Forelimb muscle (tissue), 1 donor: ENCODE results near the gene RNF225. TPM values are rescaled to one million over a fixed set of nuclear protein-coding genes. Genes with fewer than 3 reads are reported as not detected.
"Not testable (repeated sequence)": the region's sequence is repeated elsewhere in the genome, so short reads cannot be mapped to it uniquely, and the experiment has no call there.

Experiments used
- DNase-seq: peaks from one replicate; pipeline ENCODE4 v3.0.0-alpha.2; 2013; ENCODE audit warnings: low read depth
- polyA plus RNA-seq: library from polyadenylated mRNA; unstranded; fragments of 120-200 nt; gene quantifications from one replicate; pipeline ENCODE4 v1.2.1, GENCODE V29; 2013; ENCODE audit not compliant: insufficient read length

The RNF225 gene
- polyA plus RNA-seq: not detected

- no peak for DNase-seq
Observed at GRCh38 chr19:58395220-58395978, at the start of gene RNF225. Gene RNF225, plus strand, starts transcription at chr19:58395656. Its CDS starts 434 bp downstream, at chr19:58396090.

- DNase-seq: no peak
Observed at GRCh38 chr19:58346961-58347929, 48.2 kb upstream of the RNF225 start.

- DNase-seq: not testable (repeated sequence)
Observed at GRCh38 chr19:58348080-58348479, 47.4 kb upstream of the RNF225 start.

- no peak for DNase-seq
Observed at GRCh38 chr19:58349590-58349989, 45.9 kb upstream of the RNF225 start.

- no peak for DNase-seq
Observed at GRCh38 chr19:58350001-58350861, 45.2 kb upstream of the RNF225 start.

GRCh38 chr19:58350871-58351557, 44.4 kb upstream of the RNF225 start:
- no peak for DNase-seq

- no peak for DNase-seq
Observed at GRCh38 chr19:58351558-58351878, 43.9 kb upstream of the RNF225 start.

GRCh38 chr19:58351990-58352755, 43.3 kb upstream of the RNF225 start:
- DNase-seq: no peak

GRCh38 chr19:58352760-58353671, 42.4 kb upstream of the RNF225 start, which contains the start of gene A1BG:
Gene A1BG, minus strand, starts transcription at chr19:58353492. Its CDS starts 55 bp downstream, at chr19:58353437.
- no peak for DNase-seq

- DNase-seq: no peak
Observed at GRCh38 chr19:58353717-58354477, 41.6 kb upstream of the RNF225 start.

GRCh38 chr19:58354478-58355030, 40.9 kb upstream of the RNF225 start:
- DNase-seq: no peak

GRCh38 chr19:58355215-58355796, 40.1 kb upstream of the RNF225 start:
- no peak for DNase-seq

- no peak for DNase-seq
Observed at GRCh38 chr19:58355908-58356765, 39.3 kb upstream of the RNF225 start.

GRCh38 chr19:58356766-58357480, 38.5 kb upstream of the RNF225 start:
- DNase-seq: no peak

GRCh38 chr19:58357481-58358145, 37.8 kb upstream of the RNF225 start:
- no peak for DNase-seq

GRCh38 chr19:58361900-58362271, 33.6 kb upstream of the RNF225 start:
- DNase-seq: no peak
